GM18507 (cell line): ENCODE measurements around the gene NPAS3.

Experiments
- DNase-seq: peaks from one replicate; pipeline ENCODE4 v3.0.0; 2011; ENCODE audit warnings: low read depth; ENCODE audit not compliant: insufficient read length; ENCODE audit errors: extremely low spot score
- FAIRE-seq: peaks from 2 replicates; lab custom pipeline; 2011; peaks lifted over from hg19 to GRCh38; lab: Jason Lieb, UNC

The NPAS3 gene

GRCh38 chr14:33477797-33478196 lies 539.1 kb downstream of the NPAS3 start:
- FAIRE-seq (no peak), DNase-seq (no peak)

- FAIRE-seq (no peak), DNase-seq (no peak)
Observed at GRCh38 chr14:33480071-33480886, 541.6 kb downstream of the NPAS3 start.

GRCh38 chr14:33480887-33481184 lies 542.2 kb downstream of the NPAS3 start:
- DNase-seq: no peak

GRCh38 chr14:33483110-33483509 lies 544.4 kb downstream of the NPAS3 start:
- DNase-seq (no peak), FAIRE-seq (no peak)

More at GRCh38 chr14:33480887-33481184, 542.2 kb downstream of the NPAS3 start:
- FAIRE-seq: no peak

GRCh38 chr14:33483541-33483940 lies 544.9 kb downstream of the NPAS3 start:
- FAIRE-seq: no peak
- no peak for DNase-seq

GRCh38 chr14:33484264-33484663 lies 545.6 kb downstream of the NPAS3 start:
- no peak for DNase-seq
- FAIRE-seq: no peak

GRCh38 chr14:33486332-33486890 lies 547.7 kb downstream of the NPAS3 start:
- DNase-seq (no peak), FAIRE-seq (no peak)

GRCh38 chr14:33488582-33488981 lies 549.9 kb downstream of the NPAS3 start:
- DNase-seq: no peak
- FAIRE-seq: no peak

GRCh38 chr14:33490555-33490954 lies 551.9 kb downstream of the NPAS3 start:
- DNase-seq (no peak), FAIRE-seq (no peak)

- no peak for FAIRE-seq
Observed at GRCh38 chr14:33491112-33491511, 552.4 kb downstream of the NPAS3 start.

GRCh38 chr14:33492491-33492890 lies 553.8 kb downstream of the NPAS3 start:
- no peak for FAIRE-seq
- no peak for DNase-seq

More at GRCh38 chr14:33491112-33491511, 552.4 kb downstream of the NPAS3 start:
- no peak for DNase-seq

- DNase-seq: no peak
- FAIRE-seq: no peak
Observed at GRCh38 chr14:33493266-33493665, 554.6 kb downstream of the NPAS3 start.

- FAIRE-seq: no peak
Observed at GRCh38 chr14:33493990-33494389, 555.3 kb downstream of the NPAS3 start.

GRCh38 chr14:33499687-33500086 lies 561.0 kb downstream of the NPAS3 start:
- FAIRE-seq (no peak), DNase-seq (no peak)

More at GRCh38 chr14:33493990-33494389, 555.3 kb downstream of the NPAS3 start:
- no peak for DNase-seq

GRCh38 chr14:33504246-33505099 lies 565.8 kb downstream of the NPAS3 start:
- DNase-seq: no peak
- FAIRE-seq: no peak

GRCh38 chr14:33505266-33505962 lies 566.7 kb downstream of the NPAS3 start:
- FAIRE-seq (no peak), DNase-seq (no peak)

- no peak for FAIRE-seq
- no peak for DNase-seq
Observed at GRCh38 chr14:33505963-33506329, 567.3 kb downstream of the NPAS3 start.

- FAIRE-seq (no peak), DNase-seq (no peak)
Observed at GRCh38 chr14:33508126-33509062, 569.7 kb downstream of the NPAS3 start.

GRCh38 chr14:33509454-33509853 lies 570.8 kb downstream of the NPAS3 start:
- FAIRE-seq (no peak), DNase-seq (no peak)
